ENCODE data around the gene NTN5.

NTN5 gene

DNA sequence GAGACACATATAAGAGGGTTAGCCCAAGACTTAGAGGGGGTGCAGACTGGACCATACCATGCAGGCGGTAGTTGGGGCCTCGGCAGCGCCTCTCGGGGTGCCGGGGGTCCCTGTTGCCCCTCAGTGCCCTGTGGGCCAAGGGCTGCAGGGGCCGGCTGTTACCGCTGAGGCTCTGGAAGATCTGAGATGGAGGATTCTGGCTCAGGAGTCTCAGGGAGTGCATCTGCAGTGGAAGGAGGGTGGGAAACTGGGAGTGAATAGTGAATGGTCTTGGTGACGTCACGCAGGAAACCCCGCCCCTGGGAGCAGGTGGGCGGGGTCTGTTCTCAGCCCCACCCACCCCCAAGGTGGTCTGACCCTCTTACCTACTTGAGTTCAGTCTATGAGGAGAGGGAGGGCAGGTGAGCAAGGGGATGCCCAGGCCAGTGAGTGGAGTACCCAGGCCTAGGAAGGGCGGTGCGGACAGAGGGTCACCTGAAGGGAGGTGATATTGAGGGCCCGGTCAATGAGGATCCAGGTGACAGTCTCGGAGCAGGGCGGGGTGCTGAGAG, 33.9 kb downstream of the NTN5 start:
- TF ChIP-seq, protein P1, sequence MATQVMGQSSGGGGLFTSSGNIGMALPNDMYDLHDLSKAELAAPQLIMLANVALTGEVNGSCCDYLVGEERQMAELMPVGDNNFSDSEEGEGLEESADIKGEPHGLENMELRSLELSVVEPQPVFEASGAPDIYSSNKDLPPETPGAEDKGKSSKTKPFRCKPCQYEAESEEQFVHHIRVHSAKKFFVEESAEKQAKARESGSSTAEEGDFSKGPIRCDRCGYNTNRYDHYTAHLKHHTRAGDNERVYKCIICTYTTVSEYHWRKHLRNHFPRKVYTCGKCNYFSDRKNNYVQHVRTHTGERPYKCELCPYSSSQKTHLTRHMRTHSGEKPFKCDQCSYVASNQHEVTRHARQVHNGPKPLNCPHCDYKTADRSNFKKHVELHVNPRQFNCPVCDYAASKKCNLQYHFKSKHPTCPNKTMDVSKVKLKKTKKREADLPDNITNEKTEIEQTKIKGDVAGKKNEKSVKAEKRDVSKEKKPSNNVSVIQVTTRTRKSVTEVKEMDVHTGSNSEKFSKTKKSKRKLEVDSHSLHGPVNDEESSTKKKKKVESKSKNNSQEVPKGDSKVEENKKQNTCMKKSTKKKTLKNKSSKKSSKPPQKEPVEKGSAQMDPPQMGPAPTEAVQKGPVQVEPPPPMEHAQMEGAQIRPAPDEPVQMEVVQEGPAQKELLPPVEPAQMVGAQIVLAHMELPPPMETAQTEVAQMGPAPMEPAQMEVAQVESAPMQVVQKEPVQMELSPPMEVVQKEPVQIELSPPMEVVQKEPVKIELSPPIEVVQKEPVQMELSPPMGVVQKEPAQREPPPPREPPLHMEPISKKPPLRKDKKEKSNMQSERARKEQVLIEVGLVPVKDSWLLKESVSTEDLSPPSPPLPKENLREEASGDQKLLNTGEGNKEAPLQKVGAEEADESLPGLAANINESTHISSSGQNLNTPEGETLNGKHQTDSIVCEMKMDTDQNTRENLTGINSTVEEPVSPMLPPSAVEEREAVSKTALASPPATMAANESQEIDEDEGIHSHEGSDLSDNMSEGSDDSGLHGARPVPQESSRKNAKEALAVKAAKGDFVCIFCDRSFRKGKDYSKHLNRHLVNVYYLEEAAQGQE (IDR thresholded peaks at IDR 0.05; ENCODE audit: insufficient read depth in 1 of 2, low read depth in 2 of 2, low read length in 2 of 2): 0 out of 4 replicates have a peak, but pooled peaks of 1 of the 2 experiments have one; percentile 21
- TF ChIP-seq FOXP2 (optimal IDR thresholded peaks at IDR 0.05; ENCODE audit: borderline replicate concordance, extremely low read depth, extremely low read length, insufficient read depth): peak; percentile 7
- peak; percentile 31; the same call in 1 of the 2 replicates for TF ChIP-seq SIN3A (IDR thresholded peaks at IDR 0.05; ENCODE audit: borderline replicate concordance, insufficient read depth, low read length)
- TF ChIP-seq POLR2AphosphoS5 (IDR thresholded peaks at IDR 0.05; ENCODE audit: low read depth, low read length): peak; percentile 98
- TF ChIP-seq TAF1 (IDR thresholded peaks at IDR 0.05; ENCODE audit: borderline replicate concordance, insufficient read depth, low read length): peak; percentile 80; the same call in 1 of the 2 replicates

DNA sequence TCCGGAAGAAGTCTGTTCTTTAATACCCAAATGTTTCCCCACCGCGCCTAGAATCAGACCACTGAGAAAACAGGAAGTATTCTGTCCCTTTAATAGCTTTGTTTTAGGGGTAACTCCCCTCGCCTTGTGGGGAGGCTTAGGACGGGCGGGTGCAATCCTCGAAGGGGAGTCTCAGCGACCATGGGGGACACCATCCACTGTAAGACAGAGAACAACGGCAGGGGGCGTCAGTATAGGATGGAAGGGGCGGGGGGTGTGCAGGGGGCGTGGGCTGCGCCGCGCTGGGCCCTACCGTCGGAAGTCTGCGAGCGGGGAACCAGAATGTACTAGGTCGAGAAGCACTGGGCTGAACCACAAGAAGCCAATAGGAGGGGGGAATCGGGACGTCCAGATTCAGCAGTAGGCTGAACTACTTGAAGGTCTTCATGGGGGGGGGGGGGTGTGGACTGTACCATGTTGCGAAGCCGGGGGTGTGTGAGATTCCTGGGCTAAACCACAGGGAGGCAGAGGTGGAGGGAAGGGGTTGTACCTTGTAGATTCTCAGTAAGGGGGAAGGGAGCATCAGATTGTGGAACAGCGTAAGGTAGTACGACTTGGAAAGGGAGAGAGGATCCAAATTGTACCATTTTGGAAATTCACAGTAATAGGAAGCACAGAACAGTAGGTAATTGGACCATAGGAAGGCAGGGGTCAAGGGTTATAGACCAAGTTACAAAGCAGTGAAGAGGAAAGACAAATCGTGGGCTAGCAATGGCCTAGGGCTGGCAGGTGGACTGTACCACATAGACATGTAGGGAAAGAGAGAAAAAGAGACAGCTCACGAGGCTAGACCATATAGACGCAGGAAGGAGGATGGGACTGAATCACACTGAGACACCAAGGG, 34.6 kb downstream of the NTN5 start:
- TF ChIP-seq, protein P1 (IDR thresholded peaks at IDR 0.05; ENCODE audit: insufficient read depth in 1 of 2, low read depth in 2 of 2, low read length in 2 of 2): no peak
- TF ChIP-seq FOXP2 (optimal IDR thresholded peaks at IDR 0.05; ENCODE audit: borderline replicate concordance, extremely low read depth, extremely low read length, insufficient read depth): peak; percentile 61

DNA sequence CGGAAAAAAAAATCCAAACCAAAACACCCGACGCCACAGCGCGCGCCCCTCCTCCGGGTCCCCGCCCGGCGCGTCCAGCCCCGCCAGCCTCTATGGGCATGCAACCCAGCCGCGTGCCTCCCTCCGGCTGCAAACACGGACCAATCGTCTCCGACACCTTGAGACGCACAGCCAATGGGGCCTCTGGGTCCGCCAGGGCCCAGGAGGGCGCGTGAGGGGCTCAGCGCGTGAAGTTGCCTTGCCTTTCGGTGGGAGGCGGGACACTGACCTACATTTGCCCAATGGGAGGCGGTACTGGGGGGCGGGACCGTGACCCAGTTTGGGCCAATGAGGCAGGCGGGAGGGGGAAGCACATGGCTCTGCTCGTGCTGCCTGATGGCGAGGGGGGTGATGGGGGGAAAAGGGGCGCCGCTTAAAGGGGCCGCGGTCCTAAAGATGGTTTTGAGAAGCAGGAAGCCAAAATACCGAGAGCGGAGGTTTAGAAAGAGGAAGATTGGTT, 35.3 kb downstream of the NTN5 start:
- TF ChIP-seq SIN3A (IDR thresholded peaks at IDR 0.05; ENCODE audit: borderline replicate concordance, insufficient read depth, low read length) (peak; percentile 78; the same call in 1 of the 2 replicates), TAF1 (IDR thresholded peaks at IDR 0.05; ENCODE audit: borderline replicate concordance, insufficient read depth, low read length) (no peak), POLR2AphosphoS5 (IDR thresholded peaks at IDR 0.05; ENCODE audit: low read depth, low read length) (no peak; the same call in 1 of the 2 replicates), FOXP2 (optimal IDR thresholded peaks at IDR 0.05; ENCODE audit: borderline replicate concordance, extremely low read depth, extremely low read length, insufficient read depth) (peak; percentile 17)
- TF ChIP-seq, protein P1 (IDR thresholded peaks at IDR 0.05; ENCODE audit: insufficient read depth in 1 of 2, low read depth in 2 of 2, low read length in 2 of 2): no peak

DNA sequence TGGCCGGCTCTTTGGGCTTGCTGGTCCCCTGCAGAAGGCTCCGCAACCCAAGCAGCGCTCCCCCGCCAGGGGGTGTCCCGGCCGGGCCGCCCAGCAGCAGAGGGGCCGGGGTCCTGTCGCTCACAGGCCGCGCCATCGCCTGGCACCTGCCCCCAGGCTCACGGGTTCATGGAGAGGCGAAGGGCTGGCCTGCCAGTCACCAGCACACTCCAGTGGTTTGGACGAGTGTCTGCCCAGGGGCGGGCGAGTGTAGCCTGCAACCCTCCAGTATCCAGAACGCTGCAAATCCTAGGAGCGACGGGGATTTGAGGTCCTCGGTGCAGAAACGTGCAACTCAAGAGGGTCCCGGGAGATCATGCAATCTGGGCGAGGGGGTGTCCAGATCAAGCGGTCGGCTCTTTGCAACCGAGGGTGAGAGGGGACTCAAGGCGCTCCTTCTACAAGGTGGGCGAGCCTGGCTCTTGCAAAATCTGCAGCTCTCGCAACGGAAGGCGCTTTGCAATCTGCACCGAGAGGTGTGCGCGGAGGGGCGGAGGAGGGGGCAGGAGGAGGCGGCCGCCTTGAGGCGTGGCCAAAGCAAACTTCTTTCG, 35.9 kb downstream of the NTN5 start, which contains the start of gene DBP:
Gene DBP, minus strand, starts transcription at position 521 of the 590 bp plus-strand sequence. Its CDS starts 385 bp downstream, at position 136.
- TF ChIP-seq TAF1 (IDR thresholded peaks at IDR 0.05; ENCODE audit: borderline replicate concordance, insufficient read depth, low read length): no peak
- no peak for TF ChIP-seq FOXP2 (optimal IDR thresholded peaks at IDR 0.05; ENCODE audit: borderline replicate concordance, extremely low read depth, extremely low read length, insufficient read depth)
- TF ChIP-seq POLR2AphosphoS5 (IDR thresholded peaks at IDR 0.05; ENCODE audit: low read depth, low read length): no peak; the same call in 1 of the 2 replicates
- no peak for TF ChIP-seq SIN3A (IDR thresholded peaks at IDR 0.05; ENCODE audit: borderline replicate concordance, insufficient read depth, low read length)
- TF ChIP-seq, protein P1 (IDR thresholded peaks at IDR 0.05; ENCODE audit: insufficient read depth in 1 of 2, low read depth in 2 of 2, low read length in 2 of 2): no peak
